ENCODE results near the gene AHCYL2. TPM values are rescaled to one million over a fixed set of nuclear protein-coding genes. Genes with fewer than 3 reads are reported as not detected.

AHCYL2 gene
- total RNA-seq, 1 experiment from 2014 or later = 20.2 TPM

- Histone ChIP-seq H3K27ac (ENCODE audit: low read length) (no peak overlapping the region), H3K36me3 (ENCODE audit: control insufficient read depth, insufficient read depth, low read length) (no peaks in the 10 kb centered on the region), H3K4me1 (ENCODE audit: control insufficient read depth, insufficient read depth, low read length) (no peaks in the 10 kb centered on the region), H3K27me3 (ENCODE audit: control insufficient read depth, insufficient read depth, low read length) (no peaks in the 10 kb centered on the region), H3K9me3 (ENCODE audit: control insufficient read depth, insufficient read depth, low read depth, low read length) (peaks cover 3% of the 10 kb centered on the region; the same call in 1 of the 2 replicates), H3K4me3 (ENCODE audit: low read depth in 2 of 2, low read length in 2 of 2) (no peak overlapping the region)
- TF ChIP-seq CTCF (IDR thresholded peaks at IDR 0.05) = no peak
- POLR2A ChIA-PET = no interaction called here
- CTCF ChIA-PET = no interaction called here
- BruUV-seq (replicated peaks) = no TSS peak
- ATAC-seq = no peak
- intact Hi-C loops (cut with micrococcal nuclease; ENCODE audit: unreplicated experiment) (no loop called here), in situ Hi-C loops (cut with HindIII; ENCODE audit: low pct_unique_long_range_greater_than_20kb, low sequenced_read_pairs) (no loop called here)
- no peak for DNase-seq (ENCODE audit: low read depth, low spot score)
These were observed 52.8 kb downstream of the AHCYL2 start for GRCh38 chr7:129277629-129278028.

GRCh38 chr7:129278688-129279087 lies 53.9 kb downstream of the AHCYL2 start:
- Histone ChIP-seq H3K9me3 (ENCODE audit: control insufficient read depth, insufficient read depth, low read depth, low read length) (peaks cover 3% of the 10 kb centered on the region; the same call in 1 of the 2 replicates), H3K4me1 (ENCODE audit: control insufficient read depth, insufficient read depth, low read length) (no peaks in the 10 kb centered on the region), H3K36me3 (ENCODE audit: control insufficient read depth, insufficient read depth, low read length) (no peaks in the 10 kb centered on the region), H3K4me3 (ENCODE audit: low read depth in 2 of 2, low read length in 2 of 2) (no peak overlapping the region), H3K27ac (ENCODE audit: low read length) (no peak overlapping the region), H3K27me3 (ENCODE audit: control insufficient read depth, insufficient read depth, low read length) (no peaks in the 10 kb centered on the region)
- in situ Hi-C loops (cut with HindIII; ENCODE audit: low pct_unique_long_range_greater_than_20kb, low sequenced_read_pairs) (no loop called here), intact Hi-C loops (cut with micrococcal nuclease; ENCODE audit: unreplicated experiment) (no loop called here)
- POLR2A ChIA-PET = interaction anchor here (0.6 kb wide), 2 partner anchors 87 to 225 kb away, joined by 5 to 7 read pairs; no protein-coding TSS in a partner anchor
- CTCF ChIA-PET = interaction anchor here (0.6 to 0.7 kb wide), 4 partner anchors 16 to 367 kb away, joined by 4 to 8 read pairs (median 4); no protein-coding TSS in a partner anchor
- no peak for ATAC-seq
- DNase-seq (ENCODE audit: low read depth, low spot score) = no peak
- TF ChIP-seq REST (IDR thresholded peaks at IDR 0.05; ENCODE audit: insufficient read depth in 1 of 2, low read depth in 2 of 2, low read length in 1 of 2) (no peak), POLR2AphosphoS5 (IDR thresholded peaks at IDR 0.05; ENCODE audit: low read depth, low read length) (no peak), CTCF (IDR thresholded peaks at IDR 0.05) (no peak), TCF7L2 (IDR thresholded peaks at IDR 0.05; ENCODE audit: low read depth, low read length) (no peak), SIN3A (IDR thresholded peaks at IDR 0.05; ENCODE audit: borderline replicate concordance, insufficient read depth, low read depth, low read length) (no peak)
- no TSS peak for BruUV-seq (replicated peaks)
